HepG2 (cell line): Measurements from ENCODE around the gene TMEM108. TPM values are rescaled to one million over a fixed set of nuclear protein-coding genes. Genes with fewer than 3 reads are reported as not detected.

Experiments
- ATAC-seq: fragments of 200-7000 bp; cut with Tn5 transposase; 3 replicates; pipeline ENCODE4 v1.9.1; 2020; ENCODE audit warnings: mild to moderate bottlenecking, moderate library complexity
- Bru-seq: library from RNA; stranded (reverse); fragments of 400-500 nt; gene quantifications from one replicate; lab custom pipeline; 2021; lab: Mats Ljungman, UMichigan
- BruChase-seq, 2 experiments: library from RNA; stranded (reverse); fragments of 400-500 nt; gene quantifications; one replicate each; lab custom pipeline; 2021; lab: Mats Ljungman, UMichigan
- BruUV-seq: library from RNA; stranded (reverse); fragments of 400-500 nt; replicated peaks from 2 replicates; lab custom pipeline; 2021; lab: Mats Ljungman, UMichigan
- CTCF ChIA-PET: fragments of 300-600 bp; formaldehyde crosslinking; extraction: SDS; loops from one replicate; lab custom pipeline; 2021; ENCODE audit warnings: low total read pairs, inconsistent platforms, low intra/inter-chr PET ratio; lab: Yijun Ruan, JAX
- POLR2A ChIA-PET: fragments of 350-600 bp; sonication (Branson Sonifier 250); formaldehyde crosslinking; loops from one replicate; lab custom pipeline; 2020; ENCODE audit warnings: antibody characterized with exemption, inconsistent platforms; lab: Yijun Ruan, JAX
- DNase-seq: peaks from one replicate; pipeline ENCODE4 v3.0.0-alpha.2; 2015; ENCODE audit warnings: low spot score
- FAIRE-seq: peaks from 3 replicates; lab custom pipeline; 2011; peaks lifted over from hg19 to GRCh38; lab: Jason Lieb, UNC
- H2AFZ ChIP-seq: one replicate; pipeline ENCODE4 v1.6.1; 2011; ENCODE audit warnings: low read length, inconsistent platforms
- H3K27ac ChIP-seq: fragments of 300-600 bp; 3 replicates; pipeline ENCODE4 v1.8.0; 2011; ENCODE audit warnings: mixed run types, mild to moderate bottlenecking, mixed read lengths, low read length, inconsistent platforms; ENCODE audit not compliant: insufficient read depth; ENCODE audit errors: extremely low read length
- H3K27me3 ChIP-seq, 2 experiments: fragments of 200-600 bp in 1 of 2; 2 replicates in 1 of 2; 3 replicates in 1 of 2; pipeline versions ENCODE4 v1.6.0 to v1.8.0; 2011; ENCODE audit warnings: low read length in 2 of 2, mild to moderate bottlenecking in 2 of 2, moderate library complexity in 2 of 2, inconsistent platforms in 1 of 2; ENCODE audit not compliant: insufficient read depth in 2 of 2, control insufficient read depth in 1 of 2
- H3K36me3 ChIP-seq, 2 experiments: fragments of 200-600 bp in 1 of 2; replicated peaks in 1 of 2; 2 replicates in 1 of 2; 3 replicates in 1 of 2; pipeline versions ENCODE4 v1.5.1 to v1.8.0; 2011; ENCODE audit warnings: low read length in 2 of 2, inconsistent platforms in 1 of 2; ENCODE audit not compliant: insufficient read depth in 2 of 2, control insufficient read depth in 1 of 2
- H3K4me1 ChIP-seq: 2 replicates; pipeline ENCODE4 v1.5.1; 2012; ENCODE audit warnings: low read length, inconsistent platforms; ENCODE audit not compliant: insufficient read depth
- H3K4me2 ChIP-seq: 2 replicates; pipeline ENCODE4 v1.6.0; 2011; ENCODE audit warnings: low read depth, low read length, inconsistent platforms
- H3K4me3 ChIP-seq, 3 experiments: fragments of 200-600 bp in 1 of 3; sonication (generic), shearing (Covaris generic) in 1 of 3; replicated peaks in 1 of 3; 2 replicates each; pipeline ENCODE4 v1.5.1; 2011 to 2016; ENCODE audit warnings: low read length in 3 of 3, inconsistent platforms in 2 of 3, low read depth in 2 of 3, mild to moderate bottlenecking in 2 of 3, control low read depth in 1 of 3, mixed read lengths in 1 of 3; ENCODE audit not compliant: insufficient read depth in 1 of 3
- H3K79me2 ChIP-seq: one replicate; pipeline ENCODE4 v1.6.1; 2011; ENCODE audit warnings: low read length, inconsistent platforms; ENCODE audit not compliant: insufficient read depth
- H3K9ac ChIP-seq: 2 replicates; pipeline ENCODE4 v1.6.0; 2011; ENCODE audit warnings: mild to moderate bottlenecking, low read depth, low read length, inconsistent platforms; ENCODE audit not compliant: insufficient read depth
- H3K9me3 ChIP-seq: 2 replicates; pipeline ENCODE4 v1.5.1; 2012; ENCODE audit warnings: mild to moderate bottlenecking, low read length
- H4K20me1 ChIP-seq: 2 replicates; pipeline ENCODE4 v1.6.0; 2011; ENCODE audit warnings: inconsistent platforms, mild to moderate bottlenecking, low read length, moderate library complexity; ENCODE audit not compliant: insufficient read depth
- KAT2B ChIP-seq: fragments of 150-350 bp; IDR thresholded peaks from 2 replicates; pipeline ENCODE4 v1.6.1; 2014; ENCODE audit warnings: low read depth, low read length, borderline replicate concordance
- KIAA2018 ChIP-seq: sonication (generic); formaldehyde crosslinking; IDR thresholded peaks from 2 replicates; pipeline ENCODE4 v1.5.0; 2020; ENCODE audit warnings: mild to moderate bottlenecking, missing genetic modification reagents, borderline replicate concordance
- NCOA5 ChIP-seq: sonication (generic); formaldehyde crosslinking; IDR thresholded peaks from 2 replicates; pipeline ENCODE4 v1.4.0; 2020; ENCODE audit warnings: missing genetic modification reagents
- NR2F2 ChIP-seq: IDR thresholded peaks from 2 replicates; pipeline ENCODE4 v1.6.1; 2012; ENCODE audit warnings: low read depth, inconsistent platforms, borderline replicate concordance
- NR2F6 ChIP-seq, 2 experiments: IDR thresholded peaks; 2 replicates each; pipeline ENCODE4 v1.6.1; 2016; ENCODE audit warnings: antibody characterized with exemption in 1 of 2, mild to moderate bottlenecking in 1 of 2
- ZBTB25 ChIP-seq: IDR thresholded peaks from 2 replicates; pipeline ENCODE4 v1.6.1; 2018; ENCODE audit warnings: missing genetic modification reagents
- ZBTB44 ChIP-seq: sonication (generic); formaldehyde crosslinking; IDR thresholded peaks from 2 replicates; pipeline ENCODE4 v1.4.0; 2020; ENCODE audit warnings: missing genetic modification reagents
- ZNF337 ChIP-seq: sonication (generic); formaldehyde crosslinking; IDR thresholded peaks from 2 replicates; pipeline ENCODE4 v1.5.1; 2020; ENCODE audit warnings: missing genetic modification reagents, low read depth, mild to moderate bottlenecking, borderline replicate concordance
- WGBS: methylation state at CpG from one replicate; pipeline ENCODE4 v1.1.6; 2017; ENCODE audit warnings: low lambda C conversion rate; 5-methylcytosine and 5-hydroxymethylcytosine counted together
- in situ Hi-C: cut with HindIII; loops from 2 replicates; pipeline ENCODE4 v1.10.0; 2017; ENCODE audit warnings: low pct_unique_long_range_greater_than_20kb; ENCODE audit not compliant: extremely low pct_ligation_motif_present
- intact Hi-C: fragments of 100-400 bp; cut with micrococcal nuclease; formaldehyde crosslinking; loops from one replicate; pipeline ENCODE4 v1.10.0; 2022; ENCODE audit not compliant: unreplicated experiment
- long read RNA-seq, 2 experiments: library from RNA in 1 of 2; library from polyadenylated mRNA in 1 of 2; stranded (forward) in 1 of 2; unstranded in 1 of 2; transcript quantifications; one replicate each; pipeline ENCODE4 v2.0.0, GENCODE V29; 2019 to 2022
- polyA minus RNA-seq, 3 experiments: library from RNA; depleted of rRNA, polyadenylated mRNA; stranded (reverse); fragments of >200 nt; gene quantifications; 2 replicates each; pipeline ENCODE4 v1.2.3, GENCODE V29; 2011; ENCODE audit warnings: low replicate concordance in 1 of 3
- polyA plus RNA-seq, 8 experiments: library from polyadenylated mRNA; depleted of rRNA in 3 of 8; stranded (reverse) in 7 of 8; unstranded in 1 of 8; fragments of >200 nt; fragmentation: Illumina TruSeq in 4 of 8; extraction: Trizol in 4 of 8; gene quantifications; 2 replicates each; pipeline versions ENCODE4 v1.2.1 to v1.2.3, GENCODE V29; 2011 to 2016; ENCODE audit warnings: low read depth in 4 of 8, missing spikeins in 1 of 8, mixed read lengths in 1 of 8; ENCODE audit not compliant: insufficient read depth in 1 of 8
- total RNA-seq, 5 experiments: library from RNA; depleted of rRNA; stranded (reverse); fragments of >200 nt; fragmentation: Illumina TruSeq; extraction: Trizol; gene quantifications; 2 replicates each; pipeline ENCODE4 v1.2.3, GENCODE V29; 2016; ENCODE audit warnings: low read depth in 1 of 5

TMEM108 gene
- total RNA-seq (2016; rRNA removed; fragmentation: Illumina TruSeq; extraction: Trizol) (not detected in 2 replicates), polyA plus RNA-seq (2011; rRNA removed) (not detected in 2 replicates), polyA minus RNA-seq (2011; rRNA and poly(A)+ RNA removed; ENCODE audit: low replicate concordance) (not detected in 2 replicates), Bru-seq, nascent RNA (percentile 1 among the genes with signal in this experiment), BruChase-seq, experiment 1, labeled RNA remaining after a 6-hour chase (not detected), BruChase-seq, experiment 2, labeled RNA remaining after a 2-hour chase (percentile 0 among the genes with signal in this experiment)
- not detected in 2 replicates for total RNA-seq (2016; cell fraction: cytosol; rRNA removed; fragmentation: Illumina TruSeq; extraction: Trizol; ENCODE audit: low read depth)
- total RNA-seq (2016; cell fraction: insoluble cytoplasmic fraction; rRNA removed; fragmentation: Illumina TruSeq; extraction: Trizol) = not detected in 2 replicates
- total RNA-seq (2016; cell fraction: membrane; rRNA removed; fragmentation: Illumina TruSeq; extraction: Trizol) = not detected in 2 replicates
- total RNA-seq (2016; cell fraction: nucleus; rRNA removed; fragmentation: Illumina TruSeq; extraction: Trizol) = not detected in 2 replicates
- not detected in 2 replicates for polyA plus RNA-seq (2011; cell fraction: cytosol; rRNA removed)
- not detected in 2 replicates for polyA plus RNA-seq (2011; cell fraction: nucleus; rRNA removed)
- polyA plus RNA-seq (2012) = not detected in 2 replicates
- not detected in 2 replicates for polyA plus RNA-seq (2016; cell fraction: cytosol; fragmentation: Illumina TruSeq; extraction: Trizol; ENCODE audit: low read depth)
- not detected in 2 replicates for polyA plus RNA-seq (2016; cell fraction: insoluble cytoplasmic fraction; fragmentation: Illumina TruSeq; extraction: Trizol; ENCODE audit: low read depth)
- not detected in 2 replicates for polyA plus RNA-seq (2016; cell fraction: membrane; fragmentation: Illumina TruSeq; extraction: Trizol; ENCODE audit: low read depth)
- not detected in 2 replicates for polyA plus RNA-seq (2016; cell fraction: nucleus; fragmentation: Illumina TruSeq; extraction: Trizol; ENCODE audit: insufficient read depth, low read depth)
- not detected in 2 replicates for polyA minus RNA-seq (2011; cell fraction: cytosol; rRNA and poly(A)+ RNA removed)
- polyA minus RNA-seq (2011; cell fraction: nucleus; rRNA and poly(A)+ RNA removed) = not detected in 2 replicates
- long read RNA-seq, experiment 1 = 0 reads
- long read RNA-seq, experiment 2 = 0 reads

- CTCF ChIA-PET = no interaction called here
- WGBS = 81% methylated on average over 52 of the region's 57 CpGs
- H4K20me1 ChIP-seq = no peaks in the 10 kb centered on the region
- POLR2A ChIA-PET = no interaction called here
- DNase-seq (no peak), ATAC-seq (no peak), FAIRE-seq (no peak)
- H3K79me2 ChIP-seq = no peaks in the 10 kb centered on the region
- no TSS peak for BruUV-seq
- no peaks in the 10 kb centered on the region for H3K4me1 ChIP-seq
- no peak within 1 kb of the TSS for H3K4me2 ChIP-seq
- H2AFZ ChIP-seq = no peak within 1 kb of the TSS
- no peak within 1 kb of the TSS for H3K9ac ChIP-seq
- H3K27ac ChIP-seq = no peak within 1 kb of the TSS
- no peak within 1 kb of the TSS for H3K4me3 ChIP-seq
- intact Hi-C loops = no loop called here
- H3K9me3 ChIP-seq = no peaks in the 10 kb centered on the region
- no peaks in the 10 kb centered on the region for H3K36me3 ChIP-seq
- H3K27me3 ChIP-seq = peaks cover 0 to 25% of the 10 kb centered on the region in 2 experiments; a peak in 3 of 5 replicates
- in situ Hi-C loops = no loop called here
- TF ChIP-seq NR2F2 (no peak), KIAA2018 (CRISPR knock-in tag) (no peak), NCOA5 (CRISPR knock-in tag) (no peak), KAT2B (no peak), ZBTB25 (no peak), NR2F6 (IDR thresholded peaks at IDR 0.05) (no peak), NR2F6 (CRISPR knock-in tag; IDR thresholded peaks at IDR 0.05) (no peak), ZBTB44 (no peak), ZNF337 (CRISPR knock-in tag) (no peak)
These were observed at the start of gene TMEM108 for GRCh38 chr3:133038089-133038730. Gene TMEM108 (plus strand): TSS chr3:133038391.
